Hepatocyte (in vitro differentiated cells): ENCODE measurements around the gene SIDT2. TPM values are rescaled to one million over a fixed set of nuclear protein-coding genes. Genes with fewer than 3 reads are reported as not detected.

ENCODE experiments used
- DNase-seq: peaks from one replicate; pipeline ENCODE4 v3.0.0-alpha.2; 2016; ENCODE audit warnings: low spot score
- H2AFZ ChIP-seq: fragments of 200-600 bp; sonication (generic); 2 replicates; pipeline ENCODE4 v1.6.0; 2016; ENCODE audit warnings: antibody characterized with exemption, mild to moderate bottlenecking
- H3K27ac ChIP-seq: fragments of 200-600 bp; sonication (generic); 2 replicates; pipeline ENCODE4 v1.5.1; 2016; ENCODE audit warnings: mild to moderate bottlenecking
- H3K27me3 ChIP-seq: fragments of 200-600 bp; sonication (generic); 2 replicates; pipeline ENCODE4 v1.6.1; 2016
- H3K36me3 ChIP-seq: fragments of 200-600 bp; sonication (generic); replicated peaks from 2 replicates; pipeline ENCODE4 v1.5.1; 2016; ENCODE audit warnings: low read depth; ENCODE audit not compliant: insufficient read depth
- H3K4me1 ChIP-seq: fragments of 200-600 bp; sonication (generic); 2 replicates; pipeline ENCODE4 v1.5.1; 2016; ENCODE audit warnings: mild to moderate bottlenecking, moderate library complexity; ENCODE audit not compliant: insufficient read depth
- H3K4me2 ChIP-seq: fragments of 200-600 bp; sonication (generic); 2 replicates; pipeline ENCODE4 v1.6.0; 2016
- H3K4me3 ChIP-seq: fragments of 200-600 bp; sonication (generic); 2 replicates; pipeline ENCODE4 v1.5.1; 2016; ENCODE audit warnings: mild to moderate bottlenecking
- H3K79me2 ChIP-seq: fragments of 200-600 bp; sonication (generic); 2 replicates; pipeline ENCODE4 v1.6.0; 2017; ENCODE audit warnings: mild to moderate bottlenecking
- H3K9me2 ChIP-seq: fragments of 200-600 bp; sonication (generic); replicated peaks from 2 replicates; pipeline ENCODE4 v1.6.0; 2017; ENCODE audit warnings: mild to moderate bottlenecking; ENCODE audit not compliant: insufficient read depth
- H3K9me3 ChIP-seq: fragments of 200-600 bp; sonication (generic); 2 replicates; pipeline ENCODE4 v1.5.1; 2016; ENCODE audit warnings: low read depth, mild to moderate bottlenecking
- H4K20me1 ChIP-seq: fragments of 200-600 bp; sonication (generic); 2 replicates; pipeline ENCODE4 v1.6.0; 2016; ENCODE audit warnings: mild to moderate bottlenecking; ENCODE audit not compliant: insufficient read depth, poor library complexity, severe bottlenecking
- CTCF ChIP-seq: fragments of 200-600 bp; sonication (generic); IDR thresholded peaks from 2 replicates; pipeline ENCODE4 v1.5.1; 2016; ENCODE audit warnings: antibody characterized with exemption, mild to moderate bottlenecking; ENCODE audit not compliant: poor library complexity
- EZH2phosphoT487 ChIP-seq: fragments of 200-600 bp; sonication (generic); IDR thresholded peaks from one replicate; pipeline ENCODE4 v1.6.1; 2018; ENCODE audit warnings: antibody characterized with exemption, mild to moderate bottlenecking, low read depth, moderate library complexity; ENCODE audit not compliant: unreplicated experiment, severe bottlenecking
- WGBS: methylation state at CpG from one replicate; pipeline ENCODE4 v1.1.6; 2016; ENCODE audit warnings: low lambda C conversion rate; ENCODE audit errors: missing lambda C conversion rate; 5-methylcytosine and 5-hydroxymethylcytosine counted together
- polyA plus RNA-seq: library from polyadenylated mRNA; unstranded; fragments of >200 nt; fragmentation: Nextera tagmentation; extraction: Ambion mirVana; gene quantifications from 2 replicates; pipeline ENCODE4 v1.2.1, GENCODE V29; 2016
- total RNA-seq: library from RNA; depleted of rRNA; stranded (reverse); fragments of >200 nt; gene quantifications from 2 replicates; pipeline ENCODE4 v1.2.3, GENCODE V29; 2014

The SIDT2 gene
- total and polyA plus RNA-seq, 2 experiments from 2014 or later: 16.7 to 27.1 TPM

GRCh38 chr11:117239295-117239694 lies 60.8 kb downstream of the SIDT2 start:
- Histone ChIP-seq H3K4me3 (no peak overlapping the region), H3K27ac (no peak overlapping the region), H2AFZ (no peak overlapping the region), H3K79me2 (peaks cover 24% of the 10 kb centered on the region), H3K27me3 (no peaks in the 10 kb centered on the region), H3K9me2 (no peaks in the 10 kb centered on the region), H3K4me1 (peaks cover 2% of the 10 kb centered on the region), H4K20me1 (no peaks in the 10 kb centered on the region), H3K9me3 (no peaks in the 10 kb centered on the region), H3K4me2 (no peak overlapping the region), H3K36me3 (no peaks in the 10 kb centered on the region)
- DNase-seq: peak; percentile 45
- WGBS: 71% methylated on average over 6 of the region's 6 CpGs
- no peak for TF ChIP-seq EZH2phosphoT487
- TF ChIP-seq CTCF: peak; percentile 17

Other genes with a start within 250 kb of the SIDT2 start
- gene SIK3, start 80.3 kb upstream of the SIDT2 start, total RNA-seq: 17.7 and 19.1 TPM in 2 replicates
- gene SIK3, start 80.3 kb upstream of the SIDT2 start, polyA plus RNA-seq: 15.8 and 16.7 TPM in 2 replicates
- gene PAFAH1B2, start 34.5 kb upstream of the SIDT2 start, total RNA-seq: 93.3 and 103 TPM in 2 replicates
- gene PAFAH1B2, start 34.5 kb upstream of the SIDT2 start, polyA plus RNA-seq: 30.8 and 31.0 TPM in 2 replicates
- gene TAGLN, start 20.6 kb downstream of the SIDT2 start, total RNA-seq: 126 and 150 TPM in 2 replicates
- gene TAGLN, start 20.6 kb downstream of the SIDT2 start, polyA plus RNA-seq: 94.0 and 113 TPM in 2 replicates
- gene PCSK7, start 53.3 kb downstream of the SIDT2 start, total RNA-seq: 21.9 and 25.9 TPM in 2 replicates
- 33.0 and 33.2 TPM in 2 replicates for gene PCSK7, start 53.3 kb downstream of the SIDT2 start, polyA plus RNA-seq
- gene RNF214, start 53.9 kb downstream of the SIDT2 start, total RNA-seq: 11.1 and 12.5 TPM in 2 replicates
- gene RNF214, start 53.9 kb downstream of the SIDT2 start, polyA plus RNA-seq: 26.2 and 27.0 TPM in 2 replicates
- 3.6 and 3.9 TPM in 2 replicates for gene BACE1-AS, start 112.6 kb downstream of the SIDT2 start, total RNA-seq
- gene BACE1-AS, start 112.6 kb downstream of the SIDT2 start, polyA plus RNA-seq: 2.1 and 3.9 TPM in 2 replicates
- 17.9 and 22.6 TPM in 2 replicates for gene BACE1, start 137.5 kb downstream of the SIDT2 start, total RNA-seq
- gene BACE1, start 137.5 kb downstream of the SIDT2 start, polyA plus RNA-seq: 12.7 and 17.5 TPM in 2 replicates
- 7.1 and 18.3 TPM in 2 replicates for gene CEP164, start 149.1 kb downstream of the SIDT2 start, total RNA-seq
- gene CEP164, start 149.1 kb downstream of the SIDT2 start, polyA plus RNA-seq: 19.9 and 31.9 TPM in 2 replicates